Measurements from ENCODE around the gene RNPEPL1.
A peak's percentile ranks its signal among the peaks of the same experiment; 100 is the strongest.

The RNPEPL1 gene

GRCh38 chr2:240624950-240625621, 56.8 kb downstream of the RNPEPL1 start, which contains the start of gene GPR35:
Gene GPR35 (plus strand): TSS chr2:240625480. CDS start chr2:240629953, 4,473 bp downstream.
- DNase-seq (ENCODE audit: low read depth in 2 of 2) = peak; percentile 56 to 62

- no peak for DNase-seq (ENCODE audit: low read depth in 2 of 2)
Observed at GRCh38 chr2:240626531-240627300, 58.4 kb downstream of the RNPEPL1 start.

- DNase-seq (ENCODE audit: low read depth in 2 of 2) = no peak
Observed at GRCh38 chr2:240627736-240628506, 59.6 kb downstream of the RNPEPL1 start.

GRCh38 chr2:240628507-240628807, 60.2 kb downstream of the RNPEPL1 start:
- DNase-seq (ENCODE audit: low read depth in 2 of 2) = no peak

GRCh38 chr2:240628808-240629618, 60.7 kb downstream of the RNPEPL1 start:
- DNase-seq (ENCODE audit: low read depth in 2 of 2) = no peak

GRCh38 chr2:240629619-240629967, 61.3 kb downstream of the RNPEPL1 start:
- no peak for DNase-seq (ENCODE audit: low read depth in 2 of 2)

GRCh38 chr2:240629968-240630770, 61.9 kb downstream of the RNPEPL1 start:
- DNase-seq (ENCODE audit: low read depth in 2 of 2) = no peak
